GM10847 (cell line): ENCODE results near the gene PSMG4.

Source experiments
- POLR2A ChIP-seq: IDR thresholded peaks from 2 replicates; pipeline ENCODE4 v1.6.1; 2011; ENCODE audit not compliant: insufficient read length; ENCODE audit errors: extremely low read depth

The PSMG4 gene

GRCh38 chr6:3310051-3310448 is 51.3 kb downstream of the PSMG4 start:
- no peak for TF ChIP-seq POLR2A

- no peak for TF ChIP-seq POLR2A
These were observed 52.0 kb downstream of the PSMG4 start for GRCh38 chr6:3310703-3311102.

GRCh38 chr6:3311826-3312225 is 53.1 kb downstream of the PSMG4 start:
- no peak for TF ChIP-seq POLR2A

DNA sequence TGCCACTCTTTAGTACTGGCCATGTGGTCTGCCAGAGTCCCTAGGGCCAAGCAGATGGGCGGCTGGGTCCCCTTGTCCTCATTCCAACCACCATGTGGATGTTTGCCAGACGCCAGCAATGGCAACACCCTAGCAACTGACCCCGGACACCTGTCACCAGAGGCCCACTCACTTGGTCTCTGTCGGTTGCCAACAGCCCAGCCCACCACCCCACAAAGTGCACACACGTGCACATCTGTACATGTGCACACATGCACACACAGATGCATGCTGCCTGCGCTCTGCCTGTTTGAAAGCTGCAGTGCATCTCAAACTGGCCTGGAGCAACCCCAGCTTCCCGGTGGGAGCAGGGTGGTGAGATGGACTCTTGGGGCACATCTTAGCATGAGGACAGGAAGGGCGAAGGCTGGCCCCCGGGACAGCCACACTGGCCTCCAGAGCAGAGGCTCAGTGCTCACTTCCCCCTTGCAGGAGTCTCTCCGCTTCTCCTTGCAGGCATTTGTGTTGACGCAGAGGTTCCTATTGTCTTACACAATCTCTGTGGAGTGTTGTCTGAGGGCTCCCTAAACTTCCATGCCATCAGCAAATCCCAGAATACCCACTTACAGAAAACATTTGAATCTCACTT is 54.0 kb downstream of the PSMG4 start:
- no peak for TF ChIP-seq POLR2A

DNA sequence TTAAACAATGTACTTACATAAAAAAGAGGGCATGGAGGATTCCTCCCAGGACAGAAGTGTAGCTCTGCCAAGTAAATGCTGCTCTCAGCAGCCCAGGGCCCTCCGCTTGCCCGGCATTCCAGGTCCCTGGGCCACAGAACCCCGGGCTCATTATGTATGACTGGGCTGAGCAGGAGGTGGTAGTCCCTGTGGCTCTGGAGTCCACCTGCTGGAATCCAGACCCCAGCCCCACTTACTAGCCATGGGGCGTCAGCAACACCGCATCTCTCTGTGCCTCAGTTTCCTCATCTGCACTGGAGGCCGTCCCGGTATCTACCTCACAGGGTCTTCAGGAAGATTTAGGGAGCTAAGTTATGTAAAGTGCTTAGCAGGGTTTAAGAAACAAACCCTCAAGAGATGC is 55.4 kb downstream of the PSMG4 start:
- TF ChIP-seq POLR2A: no peak

DNA sequence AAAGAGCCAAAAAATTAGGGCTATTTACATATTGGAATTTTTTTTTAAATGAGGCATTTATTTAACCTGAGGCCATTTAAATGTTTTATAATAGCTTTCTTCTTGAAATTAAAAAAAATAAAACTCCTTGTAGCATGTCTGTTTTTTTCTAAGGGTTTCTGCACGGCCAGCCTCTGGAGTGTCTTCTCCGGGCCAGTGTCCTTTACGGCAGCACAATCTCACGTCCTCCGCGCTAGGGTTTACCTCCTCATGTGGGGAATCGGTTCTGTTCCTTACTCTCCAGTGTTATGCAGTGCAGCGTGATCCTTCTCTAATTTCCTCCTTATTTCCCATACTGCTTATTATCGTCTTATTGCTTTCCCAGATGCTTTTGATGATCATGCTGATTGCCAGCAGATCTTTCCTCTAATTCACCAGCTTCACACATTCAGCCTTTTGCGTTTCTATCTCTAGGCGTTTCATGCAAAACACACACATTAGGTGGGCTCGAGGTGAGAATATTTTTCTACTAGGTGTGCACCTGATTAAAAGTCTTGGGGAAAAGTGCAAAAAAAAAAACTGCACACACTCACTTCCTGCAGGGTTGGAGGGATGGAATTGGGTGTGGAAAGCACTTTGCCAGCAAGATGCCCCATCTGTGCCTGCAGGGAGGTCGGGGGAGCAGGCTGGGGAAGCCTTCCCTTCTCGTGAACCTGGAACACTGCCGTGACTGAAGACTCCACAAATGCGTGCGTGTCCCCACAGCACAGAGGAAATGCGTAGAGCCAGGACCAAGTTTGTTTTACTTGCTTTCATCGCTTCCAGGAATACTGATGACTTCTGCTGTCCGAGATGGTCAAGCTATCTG is 56.1 kb downstream of the PSMG4 start:
- no peak for TF ChIP-seq POLR2A

DNA sequence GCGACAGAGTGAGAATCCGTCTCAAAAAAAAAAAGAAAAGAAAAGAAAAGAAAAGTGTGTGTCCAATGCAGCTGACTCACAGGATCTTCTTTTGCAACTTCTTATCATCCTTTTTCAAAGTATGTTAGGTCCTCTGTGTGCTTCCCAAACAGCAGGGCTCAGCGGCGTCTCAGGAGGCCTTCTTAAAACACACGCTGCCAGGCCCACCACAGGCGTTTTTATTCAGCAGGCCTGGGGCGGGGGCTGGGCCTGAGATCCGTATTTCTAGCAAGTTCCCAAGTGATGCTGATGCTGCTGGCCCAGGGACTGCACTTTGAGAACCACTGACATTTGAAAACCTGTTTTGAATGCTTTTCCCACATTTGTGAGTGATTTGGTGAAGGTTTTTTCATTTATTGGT is 57.1 kb downstream of the PSMG4 start:
- TF ChIP-seq POLR2A: no peak

- no peak for TF ChIP-seq POLR2A
These were observed 57.6 kb downstream of the PSMG4 start for GRCh38 chr6:3316331-3316730.

DNA sequence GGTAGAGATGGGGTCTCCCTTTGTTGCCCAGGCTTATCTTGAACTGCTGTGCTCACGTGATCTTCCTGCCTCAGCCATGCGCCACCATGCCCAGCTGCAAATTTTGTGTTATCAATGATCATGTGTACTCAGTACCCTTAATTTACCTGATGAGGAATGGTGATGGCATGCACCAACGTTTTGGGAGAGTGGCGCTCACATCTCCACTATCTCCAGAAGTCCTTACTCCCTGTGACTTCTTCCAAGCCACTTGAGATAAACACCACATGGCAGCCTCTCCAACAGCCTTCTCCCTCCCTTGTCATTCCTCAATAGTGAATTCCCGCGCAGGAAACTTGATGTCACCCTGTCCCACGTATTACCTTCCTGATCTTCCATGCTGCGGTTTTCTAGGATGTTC is 58.1 kb downstream of the PSMG4 start:
- TF ChIP-seq POLR2A: no peak
